Heart left ventricle (tissue), 13 donors: ENCODE results near the gene NAA50.

Experiments
- CTCF ChIP-seq, 12 donors: fragments of 200-600 bp; sonication (generic) in 4 of 12; IDR thresholded peaks; one replicate each; pipeline versions ENCODE4 v1.5.0 to v1.8.0; 2018 to 2022; ENCODE audit warnings: antibody characterized with exemption in 12 of 12, mild to moderate bottlenecking in 5 of 12
- POLR2A ChIP-seq, 2 donors: fragments of 450-650 bp; IDR thresholded peaks; one replicate each; pipeline ENCODE4 v1.6.1; 2017; ENCODE audit warnings: antibody characterized with exemption in 2 of 2, mild to moderate bottlenecking in 2 of 2, moderate library complexity in 2 of 2
- donor health status: ischemic (EF 13 %, LVEDD 7.1; RV severe dilation, severe dysfunction).
- donor health status: DM: no; HTN: yes; CAD: no.
- donor health status: DM: no; HTN: no; CAD: no.
- donor health status: ischemic (EF 25% LVEDD 6.9; RV normal size, moderate dysfunction).
- donor health status: ischemic (EF 25% LVEDD 5.7; RV mildly dilated, moderate dysfunction).
- donor health status: ischemic (EF 35%, LVEDD 5.7; RV mildly dilated, moderate dysfunction).
- donor health status: nonischemic (EF 11% LVEDD 7.7; RV severe dilation, severe dysfunction).
- donor health status: DM: yes; HTN: yes; CAD: no.
- donor health status: PGD.
- donor health status: ischemic (EF 29% LVEDD 5.4; RV normal size, mild dysfunction).
- donor health status: nonischemic (EF 23%, LVEDD 6.1; RV moderate dilation, normal function).

DNA sequence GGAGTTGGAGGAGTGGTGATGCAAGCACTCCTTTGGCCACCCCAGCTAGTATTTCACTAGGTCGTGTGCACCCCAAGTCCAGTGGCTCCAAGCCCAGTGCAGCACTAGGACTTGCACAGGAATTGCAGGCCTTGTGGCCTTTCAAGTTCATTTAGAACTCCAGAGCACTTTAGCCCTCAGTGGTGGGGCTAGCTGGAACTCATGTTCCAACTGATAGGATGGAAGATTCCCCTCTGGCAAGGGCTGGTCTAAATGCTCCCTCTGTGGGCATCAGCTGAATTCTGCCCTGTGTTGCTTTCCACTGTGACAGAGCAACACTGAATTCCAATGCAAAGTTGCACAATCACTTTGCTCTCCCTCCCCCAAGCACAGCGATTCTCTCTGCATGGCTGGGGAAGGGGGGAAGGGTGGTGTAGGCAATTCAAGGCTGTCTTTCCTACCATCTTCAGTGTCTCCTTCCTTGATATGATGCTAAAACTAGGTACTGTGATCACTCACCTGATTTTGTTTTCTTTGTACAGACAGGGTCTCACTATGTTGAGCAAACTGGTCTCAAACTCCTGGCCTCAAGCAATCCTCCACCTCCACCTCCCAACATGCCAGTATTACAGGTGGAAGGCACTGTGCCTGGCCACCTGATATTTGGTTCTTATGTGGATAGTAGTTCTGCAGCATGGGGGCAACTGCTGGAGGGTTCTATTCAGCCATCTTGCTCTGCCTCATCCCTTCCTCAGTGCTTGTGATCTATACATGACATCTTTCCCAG lies 59.9 kb downstream of the NAA50 start:
- TF ChIP-seq CTCF (IDR thresholded peaks at IDR 0.05), result no peak
- no peak for TF ChIP-seq POLR2A (IDR thresholded peaks at IDR 0.05)
